Gastrocnemius medialis (tissue), 4 donors: ENCODE results near the gene HS2ST1.

Experiments
- POLR2A ChIP-seq, 2 donors: fragments of 450-650 bp; IDR thresholded peaks; one replicate each; pipeline ENCODE4 v1.6.1; 2017; ENCODE audit warnings: antibody characterized with exemption in 2 of 2, mild to moderate bottlenecking in 2 of 2, moderate library complexity in 2 of 2
- TF ChIP-seq, protein P1 (sequence below), 5 experiments: fragments of 450-650 bp in 3 of 5; fragments of 200-600 bp in 2 of 5; sonication (generic) in 2 of 5; IDR thresholded peaks in 4 of 5; conservative IDR thresholded peaks in 1 of 5; 1 replicate in 4 of 5; 2 replicates in 1 of 5; pipeline ENCODE4 v1.5.1; 2016 to 2019; ENCODE audit warnings: antibody characterized with exemption in 5 of 5, mild to moderate bottlenecking in 3 of 5, moderate library complexity in 3 of 5

DNA sequence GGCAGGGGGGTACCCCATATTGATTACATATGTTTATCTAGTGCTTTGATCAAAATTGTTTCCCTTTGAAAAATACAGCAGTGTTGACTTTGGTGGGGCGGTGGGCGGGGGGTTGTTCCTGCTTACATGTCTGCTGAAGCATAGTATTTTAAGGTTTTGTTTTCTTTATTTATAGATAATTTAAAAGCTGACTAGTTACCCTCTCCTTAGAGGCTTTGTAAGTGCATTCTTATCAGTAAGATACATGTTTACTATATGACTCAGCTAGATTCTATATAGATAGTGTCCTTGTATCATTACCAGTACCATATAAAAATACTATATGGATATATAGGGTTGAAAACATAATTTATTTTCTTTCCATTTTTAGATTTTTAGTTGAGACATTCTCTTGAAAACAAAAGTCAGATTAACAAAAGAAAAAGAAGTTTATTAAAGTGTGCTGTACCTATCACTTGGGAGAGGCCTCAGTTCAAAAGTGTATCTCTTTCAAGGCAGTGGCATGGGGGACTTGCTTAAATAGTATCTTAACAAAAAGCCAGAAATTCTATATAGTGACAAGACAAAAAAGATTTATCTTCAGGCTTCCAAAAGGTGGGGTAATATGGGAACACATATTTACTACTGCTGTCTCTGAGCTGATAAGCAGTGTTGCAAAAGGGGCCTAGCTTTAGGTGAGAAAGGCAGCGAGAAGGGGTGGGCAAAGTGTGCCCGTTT lies 79.0 kb downstream of the HS2ST1 start:
- TF ChIP-seq, protein P1, sequence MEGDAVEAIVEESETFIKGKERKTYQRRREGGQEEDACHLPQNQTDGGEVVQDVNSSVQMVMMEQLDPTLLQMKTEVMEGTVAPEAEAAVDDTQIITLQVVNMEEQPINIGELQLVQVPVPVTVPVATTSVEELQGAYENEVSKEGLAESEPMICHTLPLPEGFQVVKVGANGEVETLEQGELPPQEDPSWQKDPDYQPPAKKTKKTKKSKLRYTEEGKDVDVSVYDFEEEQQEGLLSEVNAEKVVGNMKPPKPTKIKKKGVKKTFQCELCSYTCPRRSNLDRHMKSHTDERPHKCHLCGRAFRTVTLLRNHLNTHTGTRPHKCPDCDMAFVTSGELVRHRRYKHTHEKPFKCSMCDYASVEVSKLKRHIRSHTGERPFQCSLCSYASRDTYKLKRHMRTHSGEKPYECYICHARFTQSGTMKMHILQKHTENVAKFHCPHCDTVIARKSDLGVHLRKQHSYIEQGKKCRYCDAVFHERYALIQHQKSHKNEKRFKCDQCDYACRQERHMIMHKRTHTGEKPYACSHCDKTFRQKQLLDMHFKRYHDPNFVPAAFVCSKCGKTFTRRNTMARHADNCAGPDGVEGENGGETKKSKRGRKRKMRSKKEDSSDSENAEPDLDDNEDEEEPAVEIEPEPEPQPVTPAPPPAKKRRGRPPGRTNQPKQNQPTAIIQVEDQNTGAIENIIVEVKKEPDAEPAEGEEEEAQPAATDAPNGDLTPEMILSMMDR (IDR thresholded peaks at IDR 0.05 in 4 of 5, conservative IDR thresholded peaks at IDR 0.05 in 1 of 5), result no peak
- no peak for TF ChIP-seq POLR2A (IDR thresholded peaks at IDR 0.05)
